K562 (cell line): Measurements from ENCODE around the gene ERBB3. TPM values are rescaled to one million over a fixed set of nuclear protein-coding genes. Genes with fewer than 3 reads are reported as not detected.

ENCODE experiments used
- ATAC-seq: fragments of 200-7000 bp; cut with Tn5 transposase; 3 replicates; pipeline ENCODE4 v1.9.1; 2020; ENCODE audit warnings: moderate library complexity
- BruUV-seq: library from RNA; stranded (reverse); fragments of 400-500 nt; replicated peaks from 2 replicates; lab custom pipeline; 2021; lab: Mats Ljungman, UMichigan
- CTCF ChIA-PET: fragments of 300-600 bp; formaldehyde crosslinking; extraction: SDS; loops from one replicate; lab custom pipeline; 2021; ENCODE audit warnings: low intra/inter-chr PET ratio; lab: Yijun Ruan, JAX
- POLR2A ChIA-PET: fragments of 300-600, 350-650 bp; sonication (Branson Sonifier 250); formaldehyde crosslinking; extraction: SDS; loops from one replicate; lab custom pipeline; 2021; ENCODE audit warnings: antibody characterized with exemption, inconsistent platforms; lab: Yijun Ruan, JAX
- DNase-seq, 4 experiments: peaks; one replicate each; pipeline versions ENCODE4 v3.0.0 to v3.0.0-alpha.2; 2011 to 2018; ENCODE audit warnings: low spot score in 3 of 4, mixed read lengths in 3 of 4; ENCODE audit errors: extremely low read depth in 1 of 4
- FAIRE-seq: peaks from 2 replicates; lab custom pipeline; 2011; peaks lifted over from hg19 to GRCh38; lab: Jason Lieb, UNC
- H2AFZ ChIP-seq: 2 replicates; pipeline ENCODE4 v1.6.0; 2011; ENCODE audit warnings: low read depth, low read length, control low read depth, inconsistent platforms
- H3K27ac ChIP-seq: fragments of 200-600 bp; 3 replicates; pipeline ENCODE4 v1.8.0; 2011; ENCODE audit warnings: low read depth, mild to moderate bottlenecking, control low read depth, inconsistent platforms, low read length, moderate library complexity, mixed read lengths; ENCODE audit errors: extremely low read depth
- H3K27me3 ChIP-seq, 2 experiments: fragments of 300-600 bp in 1 of 2; 2 replicates in 1 of 2; 3 replicates in 1 of 2; pipeline versions ENCODE4 v1.6.0 to v1.8.0; 2011; ENCODE audit warnings: inconsistent platforms in 2 of 2, low read length in 2 of 2, mild to moderate bottlenecking in 1 of 2, mixed read lengths in 1 of 2, moderate library complexity in 1 of 2; ENCODE audit not compliant: control insufficient read depth in 2 of 2, insufficient read depth in 2 of 2
- H3K36me3 ChIP-seq: fragments of 300-600 bp; 3 replicates; pipeline ENCODE4 v1.8.0; 2011; ENCODE audit warnings: mild to moderate bottlenecking, low read length, inconsistent platforms; ENCODE audit not compliant: control insufficient read depth, insufficient read depth
- H3K4me1 ChIP-seq, 2 experiments: fragments of 200-600 bp in 1 of 2; replicated peaks in 1 of 2; 2 replicates in 1 of 2; 3 replicates in 1 of 2; pipeline versions ENCODE4 v1.5.1 to v1.8.0; 2011; ENCODE audit warnings: inconsistent platforms in 2 of 2, low read length in 2 of 2, mild to moderate bottlenecking in 1 of 2, mixed read lengths in 1 of 2, moderate library complexity in 1 of 2; ENCODE audit not compliant: control insufficient read depth in 2 of 2, insufficient read depth in 2 of 2
- H3K4me2 ChIP-seq: 2 replicates; pipeline ENCODE4 v1.6.1; 2011; ENCODE audit warnings: low read length, control low read depth, inconsistent platforms, mixed read lengths; ENCODE audit not compliant: insufficient read depth
- H3K4me3 ChIP-seq: fragments of 200-600 bp; sonication (generic), shearing (Covaris generic); 2 replicates; pipeline ENCODE4 v1.5.1; 2016; ENCODE audit warnings: control low read depth, inconsistent platforms
- H3K79me2 ChIP-seq: fragments of 200-600 bp; 3 replicates; pipeline ENCODE4 v1.8.0; 2011; ENCODE audit warnings: low read length, inconsistent platforms; ENCODE audit not compliant: control insufficient read depth, insufficient read depth
- H3K9ac ChIP-seq, 2 experiments: 2 replicates each; pipeline versions ENCODE4 v1.6.0 to v1.6.1; 2011; ENCODE audit warnings: low read depth in 2 of 2, low read length in 2 of 2, control low read depth in 1 of 2, inconsistent platforms in 1 of 2, mild to moderate bottlenecking in 1 of 2, mixed read lengths in 1 of 2; ENCODE audit not compliant: insufficient read depth in 1 of 2
- H3K9me1 ChIP-seq: one replicate; pipeline ENCODE4 v1.6.0; 2011; ENCODE audit warnings: inconsistent platforms, mild to moderate bottlenecking, low read length, moderate library complexity; ENCODE audit not compliant: control insufficient read depth, insufficient read depth
- H3K9me3 ChIP-seq: replicated peaks from 2 replicates; pipeline ENCODE4 v1.5.1; 2011; ENCODE audit warnings: low read depth, low read length, inconsistent platforms; ENCODE audit not compliant: control insufficient read depth, insufficient read depth
- H4K20me1 ChIP-seq: replicated peaks from 2 replicates; pipeline ENCODE4 v1.6.1; 2011; ENCODE audit warnings: low read length, inconsistent platforms, mixed read lengths; ENCODE audit not compliant: control insufficient read depth, insufficient read depth
- CBFB ChIP-seq: sonication (generic); formaldehyde crosslinking; IDR thresholded peaks from 2 replicates; pipeline ENCODE4 v1.4.0; 2020; ENCODE audit warnings: mild to moderate bottlenecking, missing genetic modification reagents
- COPS2 ChIP-seq: fragments of 450-650 bp; conservative IDR thresholded peaks from 2 replicates; pipeline ENCODE4 v1.6.1; 2016; ENCODE audit warnings: mild to moderate bottlenecking, moderate library complexity
- CREM ChIP-seq: IDR thresholded peaks from 2 replicates; pipeline ENCODE4 v1.6.1; 2014; ENCODE audit warnings: antibody characterized with exemption, low read depth
- ERF ChIP-seq: fragments of 450-650 bp; formaldehyde crosslinking; IDR thresholded peaks from 2 replicates; pipeline ENCODE4 v1.4.0; 2020; ENCODE audit warnings: mild to moderate bottlenecking, mixed read lengths
- HDAC2 ChIP-seq: fragments of 450-650 bp; IDR thresholded peaks from 2 replicates; pipeline ENCODE4 v1.6.1; 2016; ENCODE audit warnings: mild to moderate bottlenecking
- HDAC3 ChIP-seq: fragments of 450-650 bp; IDR thresholded peaks from 2 replicates; pipeline ENCODE4 v1.6.1; 2018; ENCODE audit warnings: borderline replicate concordance, mild to moderate bottlenecking, moderate library complexity; ENCODE audit not compliant: partially characterized antibody
- LARP7 ChIP-seq: fragments of 450-650 bp; IDR thresholded peaks from 2 replicates; pipeline ENCODE4 v1.6.1; 2016
- MAZ ChIP-seq, 2 experiments: fragments of 450-650 bp in 1 of 2; sonication (generic) in 1 of 2; formaldehyde crosslinking; IDR thresholded peaks in 1 of 2; conservative IDR thresholded peaks in 1 of 2; 2 replicates each; pipeline versions ENCODE4 v1.4.0 to v1.5.0; 2020; ENCODE audit warnings: mild to moderate bottlenecking in 1 of 2, missing genetic modification reagents in 1 of 2
- MTA3 ChIP-seq: fragments of 450-650 bp; formaldehyde crosslinking; IDR thresholded peaks from 2 replicates; pipeline ENCODE4 v1.6.1; 2017; ENCODE audit warnings: mild to moderate bottlenecking, borderline replicate concordance
- NFATC3 ChIP-seq: fragments of 450-650 bp; IDR thresholded peaks from 2 replicates; pipeline ENCODE4 v1.6.1; 2017; ENCODE audit warnings: mild to moderate bottlenecking
- NR2F6 ChIP-seq: fragments of 450-650 bp; formaldehyde crosslinking; IDR thresholded peaks from 2 replicates; pipeline ENCODE4 v1.4.0; 2020; ENCODE audit warnings: mild to moderate bottlenecking
- NRF1 ChIP-seq, 2 experiments: fragments of 450-650 bp; IDR thresholded peaks in 1 of 2; conservative IDR thresholded peaks in 1 of 2; 2 replicates each; pipeline ENCODE4 v1.6.1; 2014; ENCODE audit warnings: mild to moderate bottlenecking in 2 of 2
- PTRF ChIP-seq: fragments of 450-650 bp; IDR thresholded peaks from 2 replicates; pipeline ENCODE4 v1.6.1; 2016; ENCODE audit warnings: mild to moderate bottlenecking, missing genetic modification characterization, missing compliant biosample characterization
- PTTG1 ChIP-seq: fragments of 450-650 bp; IDR thresholded peaks from 2 replicates; pipeline ENCODE4 v1.6.1; 2016; ENCODE audit warnings: low read depth, mild to moderate bottlenecking, missing genetic modification characterization, missing compliant biosample characterization
- RBM17 ChIP-seq: fragments of 200-400 bp; formaldehyde crosslinking; IDR thresholded peaks from 2 replicates; pipeline ENCODE4 v1.6.1; 2017; ENCODE audit warnings: low read depth, mild to moderate bottlenecking, low read length, borderline replicate concordance
- RFX1 ChIP-seq: fragments of 450-650 bp; IDR thresholded peaks from 2 replicates; pipeline ENCODE4 v1.6.1; 2016; ENCODE audit warnings: mild to moderate bottlenecking, moderate library complexity
- ZNF239 ChIP-seq: fragments of 250-450 bp; sonication (Bioruptor Pico); IDR thresholded peaks from 2 replicates; pipeline ENCODE4 v1.4.0; 2020; ENCODE audit warnings: mild to moderate bottlenecking
- ZNF282 ChIP-seq: sonication (generic); formaldehyde crosslinking; IDR thresholded peaks from 2 replicates; pipeline ENCODE4 v1.8.1; 2023; ENCODE audit warnings: missing genetic modification reagents
- ZNF77 ChIP-seq: fragments of 250-450 bp; sonication (Bioruptor Pico); IDR thresholded peaks from 2 replicates; pipeline ENCODE4 v1.5.0; 2020
- ZNF778 ChIP-seq: fragments of 450-650 bp; formaldehyde crosslinking; IDR thresholded peaks from 2 replicates; pipeline ENCODE4 v1.4.0; 2020; ENCODE audit warnings: mild to moderate bottlenecking, moderate library complexity
- ZNF785 ChIP-seq: fragments of 250-450 bp; sonication (Bioruptor Pico); IDR thresholded peaks from 2 replicates; pipeline ENCODE4 v1.4.0; 2020; ENCODE audit warnings: mild to moderate bottlenecking
- WGBS: fragments of 100-300 bp; shearing (Covaris generic); methylation state at CpG from one replicate; pipeline ENCODE4 v1.1.6; 2016; ENCODE audit warnings: low coverage, mixed read lengths; ENCODE audit not compliant: insufficient coverage; ENCODE audit errors: missing lambda C conversion rate; 5-methylcytosine and 5-hydroxymethylcytosine counted together
- in situ Hi-C: fragments of 300-500 bp; cut with MboI; formaldehyde crosslinking; loops from 4 replicates; pipeline ENCODE4 v1.15.0; 2018; ENCODE audit warnings: inconsistent platforms, mixed read lengths
- intact Hi-C: fragments of 100-400 bp; cut with micrococcal nuclease; formaldehyde crosslinking; loops from 2 replicates; pipeline ENCODE4 v1.14.2; 2022
- polyA plus RNA-seq, 8 experiments: library from polyadenylated mRNA; depleted of rRNA in 4 of 8; stranded (reverse) in 5 of 8; unstranded in 3 of 8; fragments of >200 nt; fragmentation: Nextera tagmentation in 2 of 8; fragmentation: Illumina TruSeq in 1 of 8; extraction: Ambion mirVana in 2 of 8; extraction: Trizol in 1 of 8; gene quantifications; 2 replicates each; pipeline versions ENCODE4 v1.2.1 to v1.2.3, GENCODE V29; 2011 to 2014; ENCODE audit warnings: inconsistent platforms in 1 of 8, missing spikeins in 1 of 8
- total RNA-seq, 7 experiments: library from RNA; depleted of rRNA in 6 of 7; stranded (reverse); fragments of >200 nt in 6 of 7; fragmentation: Illumina TruSeq in 2 of 7; extraction: Trizol in 2 of 7; gene quantifications; 2 replicates each; pipeline versions ENCODE4 v1.2.1 to v1.2.3, GENCODE V29; 2011 to 2021; ENCODE audit warnings: low replicate concordance in 1 of 7
- TF ChIP-seq, protein P1 (sequence below): sonication (generic); formaldehyde crosslinking; IDR thresholded peaks from 2 replicates; pipeline ENCODE4 v1.5.0; 2020; ENCODE audit warnings: missing genetic modification reagents
- TF ChIP-seq, protein P2 (sequence below): fragments of 450-650 bp; IDR thresholded peaks from 2 replicates; pipeline ENCODE4 v1.7.0; 2016; ENCODE audit warnings: borderline replicate concordance

ERBB3 gene
- total and polyA plus RNA-seq, 9 of the 15 experiments (the other 6 are each of a cell fraction or from before 2014, with no cell fraction given) = 1.5 to 5.4 (median 3.8) TPM

DNA sequence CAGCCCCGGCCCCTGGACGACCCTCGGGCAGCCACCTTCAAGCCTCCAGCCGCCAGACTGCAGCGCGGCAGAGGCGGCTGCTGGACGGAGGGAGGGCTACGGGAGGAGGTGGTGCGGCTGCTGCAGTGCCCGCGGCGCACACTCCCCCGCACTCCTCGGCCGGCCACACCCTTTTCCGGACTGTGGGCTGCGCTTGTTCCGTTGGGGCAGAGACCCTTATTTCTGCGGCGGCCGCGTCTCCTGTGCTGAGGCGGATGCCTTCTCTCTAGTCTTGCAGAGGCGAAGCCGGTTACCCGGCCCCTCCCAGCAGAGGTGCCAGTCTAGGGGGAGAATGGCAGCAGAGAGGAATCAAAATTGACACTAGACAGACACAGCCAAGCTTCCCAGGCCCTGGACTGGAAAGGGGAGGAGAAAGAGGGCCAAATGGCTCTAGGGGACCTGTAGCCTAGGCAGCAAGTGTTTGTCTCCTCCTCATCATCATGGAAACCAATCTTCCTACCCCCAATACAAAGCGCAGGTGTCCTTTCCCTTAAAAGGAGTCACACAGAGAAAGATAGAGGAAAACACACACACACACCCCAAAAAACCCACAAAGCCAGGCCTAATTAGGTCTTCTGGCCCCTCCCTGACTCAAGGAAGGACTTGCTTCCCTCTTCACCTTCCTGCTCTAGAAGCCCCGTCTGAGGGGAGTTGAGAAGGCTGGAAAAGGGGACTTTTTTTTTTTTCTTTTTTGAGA, 49.4 kb downstream of the ERBB3 start:
- BruUV-seq = no TSS peak
- no peak for TF ChIP-seq LARP7
- no peak for TF ChIP-seq COPS2
- no peak for TF ChIP-seq ZNF239 (CRISPR knock-in tag)
- peak; percentile 91 for TF ChIP-seq MTA3
- no peak for TF ChIP-seq ZNF778
- peak; percentile 70 for TF ChIP-seq HDAC3
- TF ChIP-seq ZNF77 (CRISPR knock-in tag) = no peak
- TF ChIP-seq CREM = peak; percentile 57
- TF ChIP-seq PTRF (tag) = no peak
- TF ChIP-seq, protein P1, sequence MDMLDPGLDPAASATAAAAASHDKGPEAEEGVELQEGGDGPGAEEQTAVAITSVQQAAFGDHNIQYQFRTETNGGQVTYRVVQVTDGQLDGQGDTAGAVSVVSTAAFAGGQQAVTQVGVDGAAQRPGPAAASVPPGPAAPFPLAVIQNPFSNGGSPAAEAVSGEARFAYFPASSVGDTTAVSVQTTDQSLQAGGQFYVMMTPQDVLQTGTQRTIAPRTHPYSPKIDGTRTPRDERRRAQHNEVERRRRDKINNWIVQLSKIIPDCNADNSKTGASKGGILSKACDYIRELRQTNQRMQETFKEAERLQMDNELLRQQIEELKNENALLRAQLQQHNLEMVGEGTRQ = no peak
- TF ChIP-seq, protein P2, sequence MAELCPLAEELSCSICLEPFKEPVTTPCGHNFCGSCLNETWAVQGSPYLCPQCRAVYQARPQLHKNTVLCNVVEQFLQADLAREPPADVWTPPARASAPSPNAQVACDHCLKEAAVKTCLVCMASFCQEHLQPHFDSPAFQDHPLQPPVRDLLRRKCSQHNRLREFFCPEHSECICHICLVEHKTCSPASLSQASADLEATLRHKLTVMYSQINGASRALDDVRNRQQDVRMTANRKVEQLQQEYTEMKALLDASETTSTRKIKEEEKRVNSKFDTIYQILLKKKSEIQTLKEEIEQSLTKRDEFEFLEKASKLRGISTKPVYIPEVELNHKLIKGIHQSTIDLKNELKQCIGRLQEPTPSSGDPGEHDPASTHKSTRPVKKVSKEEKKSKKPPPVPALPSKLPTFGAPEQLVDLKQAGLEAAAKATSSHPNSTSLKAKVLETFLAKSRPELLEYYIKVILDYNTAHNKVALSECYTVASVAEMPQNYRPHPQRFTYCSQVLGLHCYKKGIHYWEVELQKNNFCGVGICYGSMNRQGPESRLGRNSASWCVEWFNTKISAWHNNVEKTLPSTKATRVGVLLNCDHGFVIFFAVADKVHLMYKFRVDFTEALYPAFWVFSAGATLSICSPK = no peak
- peak; percentile 80 to 82 for TF ChIP-seq NRF1 (conservative IDR thresholded peaks at IDR 0.05 in 1 of 2, IDR thresholded peaks at IDR 0.05 in 1 of 2)
- TF ChIP-seq NFATC3 = no peak
- TF ChIP-seq PTTG1 (tag) = no peak
- peak; percentile 75 to 84 for TF ChIP-seq MAZ (CRISPR knock-in tag; conservative IDR thresholded peaks at IDR 0.05 in 1 of 2, IDR thresholded peaks at IDR 0.05 in 1 of 2)
- TF ChIP-seq NR2F6 (CRISPR knock-in tag) = no peak
- no peak for TF ChIP-seq ERF (CRISPR knock-in tag)
- no peak for TF ChIP-seq RFX1
- no peak for TF ChIP-seq HDAC2
- no peak for TF ChIP-seq ZNF282 (CRISPR knock-in tag)
- no peak for TF ChIP-seq CBFB
- no peak for TF ChIP-seq ZNF785 (CRISPR knock-in tag)
- no peak for TF ChIP-seq RBM17

More for the DNA sequence above, 49.4 kb downstream of the ERBB3 start:
- peak overlapping the region; percentile 93 for H3K27ac ChIP-seq
- DNase-seq (peak; percentile 78 to 87 (median 79)), FAIRE-seq (no peak), ATAC-seq (peak; percentile 66)
- H2AFZ ChIP-seq = 0 out of 2 replicates have a peak overlapping the region, but pooled peaks have one; percentile 10
- intact Hi-C loops = no loop called here
- peaks cover 27 to 38% of the 10 kb centered on the region in 2 experiments for H3K4me1 ChIP-seq
- POLR2A ChIA-PET = interaction anchor here (0.7 to 5.6 kb wide), 11 partner anchors 12 to 1744 kb away, joined by 3 to 85 read pairs (median 7); partner anchors contain the start of genes MYL6, PA2G4, RNF41 and RPL41
- H3K4me2 ChIP-seq = peak overlapping the region; percentile 98
- in situ Hi-C loops = loop anchor here (5.0 to 10.0 kb wide), 2 partner anchors 58 to 335 kb away; partner anchors contain the start of genes SMARCC2 and SPRYD4
- no peaks in the 10 kb centered on the region for H3K27me3 ChIP-seq
- H3K4me3 ChIP-seq = peak overlapping the region; percentile 92
- no peaks in the 10 kb centered on the region for H3K9me3 ChIP-seq
- peaks cover 5% of the 10 kb centered on the region for H4K20me1 ChIP-seq
- peaks cover 6% of the 10 kb centered on the region for H3K9me1 ChIP-seq
- CTCF ChIA-PET = no interaction called here
- H3K9ac ChIP-seq = peak overlapping the region; percentile 96 to 98
- H3K79me2 ChIP-seq = peaks cover 60% of the 10 kb centered on the region
- WGBS = 0% methylated on average over 27 of the region's 29 CpGs
- peaks cover 49% of the 10 kb centered on the region for H3K36me3 ChIP-seq
